GM12865 (cell line): ENCODE results near the gene TSKS.

Source experiments
- DNase-seq: peaks from one replicate; pipeline ENCODE4 v3.0.0; 2010; ENCODE audit warnings: low read depth
- H3K4me3 ChIP-seq: 2 replicates; pipeline ENCODE4 v1.5.1; 2011; ENCODE audit warnings: mild to moderate bottlenecking, low read depth, low read length, control low read depth
- TF ChIP-seq, protein P1 (sequence below): IDR thresholded peaks from 2 replicates; pipeline ENCODE4 v1.5.1; 2011; ENCODE audit warnings: low read length, control low read depth, low read depth, inconsistent platforms; ENCODE audit not compliant: insufficient read depth; ENCODE audit errors: missing control alignments

The TSKS gene

DNA sequence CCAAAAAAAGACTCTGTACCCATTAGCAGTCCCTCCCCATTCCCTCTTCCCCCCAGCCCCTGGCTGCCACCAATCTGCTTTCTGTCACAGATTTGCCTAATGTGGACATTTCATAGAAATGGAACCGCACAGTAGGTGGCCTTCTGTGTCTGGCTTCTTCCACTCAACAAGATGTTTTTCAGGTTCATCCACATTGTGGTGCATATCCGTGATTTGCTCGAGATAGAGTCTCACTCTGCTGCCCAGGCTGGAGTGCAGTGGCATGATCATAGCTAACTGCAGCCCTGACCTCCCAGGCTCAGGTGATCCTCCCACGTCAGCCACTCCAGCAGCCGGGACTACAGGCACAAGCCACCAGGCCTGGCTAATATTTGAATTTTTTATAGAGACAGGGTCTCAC, 24.6 kb upstream of the TSKS start:
- H3K4me3 ChIP-seq: no peak overlapping the region
- TF ChIP-seq, protein P1, sequence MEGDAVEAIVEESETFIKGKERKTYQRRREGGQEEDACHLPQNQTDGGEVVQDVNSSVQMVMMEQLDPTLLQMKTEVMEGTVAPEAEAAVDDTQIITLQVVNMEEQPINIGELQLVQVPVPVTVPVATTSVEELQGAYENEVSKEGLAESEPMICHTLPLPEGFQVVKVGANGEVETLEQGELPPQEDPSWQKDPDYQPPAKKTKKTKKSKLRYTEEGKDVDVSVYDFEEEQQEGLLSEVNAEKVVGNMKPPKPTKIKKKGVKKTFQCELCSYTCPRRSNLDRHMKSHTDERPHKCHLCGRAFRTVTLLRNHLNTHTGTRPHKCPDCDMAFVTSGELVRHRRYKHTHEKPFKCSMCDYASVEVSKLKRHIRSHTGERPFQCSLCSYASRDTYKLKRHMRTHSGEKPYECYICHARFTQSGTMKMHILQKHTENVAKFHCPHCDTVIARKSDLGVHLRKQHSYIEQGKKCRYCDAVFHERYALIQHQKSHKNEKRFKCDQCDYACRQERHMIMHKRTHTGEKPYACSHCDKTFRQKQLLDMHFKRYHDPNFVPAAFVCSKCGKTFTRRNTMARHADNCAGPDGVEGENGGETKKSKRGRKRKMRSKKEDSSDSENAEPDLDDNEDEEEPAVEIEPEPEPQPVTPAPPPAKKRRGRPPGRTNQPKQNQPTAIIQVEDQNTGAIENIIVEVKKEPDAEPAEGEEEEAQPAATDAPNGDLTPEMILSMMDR: no peak
- no peak for DNase-seq

DNA sequence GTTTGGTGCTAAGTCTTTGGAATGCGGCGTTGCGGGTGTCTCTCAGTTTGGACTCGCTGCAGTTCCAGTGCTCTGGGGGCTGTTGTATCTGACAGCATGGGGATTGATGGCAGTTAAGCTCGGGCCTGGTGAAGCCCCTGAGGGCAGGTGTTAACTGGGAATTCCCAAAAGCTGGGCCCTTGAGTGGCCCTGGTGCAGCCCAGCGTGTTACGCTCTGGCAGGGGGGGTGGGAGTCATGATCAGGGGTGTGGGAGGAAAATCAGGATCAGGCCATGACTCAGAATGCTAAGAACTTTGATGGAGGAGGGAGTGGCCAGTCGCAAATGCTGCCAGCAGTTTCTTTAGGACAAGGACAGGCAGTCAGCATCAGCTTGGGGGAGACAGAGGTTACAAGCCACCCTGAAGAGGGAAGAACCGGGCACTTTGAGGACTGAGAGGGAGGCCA, 23.3 kb upstream of the TSKS start:
- no peak overlapping the region for H3K4me3 ChIP-seq
- TF ChIP-seq, protein P1: no peak
- no peak for DNase-seq

DNA sequence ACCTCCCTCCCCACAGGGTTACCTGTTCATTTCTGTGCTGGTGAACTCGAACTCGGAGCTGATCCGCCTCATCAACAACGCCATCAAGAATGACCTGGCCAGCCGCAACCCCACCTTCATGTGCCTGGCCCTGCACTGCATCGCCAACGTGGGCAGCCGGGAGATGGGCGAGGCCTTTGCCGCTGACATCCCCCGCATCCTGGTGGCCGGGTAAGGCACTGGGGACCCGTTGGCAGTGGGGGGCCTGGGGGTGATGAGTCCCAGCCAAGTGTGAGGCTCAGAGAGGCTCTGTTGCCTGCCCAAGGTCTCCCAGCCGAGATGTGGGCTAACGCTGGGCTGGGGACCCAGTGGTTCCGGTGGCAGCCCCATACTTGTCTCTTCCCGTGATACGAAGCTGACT, 19.4 kb upstream of the TSKS start:
- no peak overlapping the region for H3K4me3 ChIP-seq
- TF ChIP-seq, protein P1: no peak
- no peak for DNase-seq

DNA sequence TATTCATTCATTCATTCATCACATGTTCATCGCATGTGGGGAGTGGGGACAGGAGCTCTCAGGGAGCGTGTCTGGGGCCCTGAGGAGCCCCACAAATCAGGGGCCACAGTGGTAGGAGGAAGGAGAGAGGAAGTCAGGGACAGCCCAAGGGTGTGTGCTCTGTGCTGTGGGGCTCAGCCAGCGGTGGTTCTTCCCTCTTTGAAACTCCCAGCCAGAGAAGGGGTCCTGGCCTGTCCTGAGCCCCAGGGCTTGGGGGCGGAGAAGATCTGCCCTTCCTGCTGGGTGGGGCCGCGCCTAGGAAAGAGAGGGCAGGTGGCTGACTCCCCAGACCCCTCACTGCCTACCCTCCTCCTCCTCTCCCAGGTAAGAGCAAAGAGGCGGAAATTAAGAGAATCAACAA, 18.3 kb upstream of the TSKS start:
- TF ChIP-seq, protein P1: no peak
- DNase-seq: no peak
- H3K4me3 ChIP-seq: no peak overlapping the region

DNA sequence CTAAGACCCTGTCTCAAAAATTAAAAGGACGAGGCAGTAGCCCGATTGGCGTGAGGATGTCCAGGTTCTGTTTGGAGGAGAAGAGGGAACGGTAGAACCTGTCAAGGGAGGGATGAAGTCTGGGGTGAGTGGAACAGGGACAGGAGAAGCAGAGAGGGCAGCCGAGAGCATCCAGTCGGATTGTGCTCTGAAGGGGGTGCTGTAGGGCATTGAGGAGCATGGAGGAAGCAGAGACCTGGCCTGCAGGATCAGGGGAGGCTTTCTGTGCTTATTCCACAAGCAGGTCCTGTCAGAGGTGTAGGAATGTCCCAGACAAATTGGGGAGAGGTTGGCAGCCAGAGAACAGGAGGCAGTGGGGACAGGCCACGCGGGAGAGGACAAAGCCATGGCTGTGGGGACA, 17.8 kb upstream of the TSKS start:
- H3K4me3 ChIP-seq: no peak overlapping the region
- TF ChIP-seq, protein P1: no peak
- DNase-seq: no peak

DNA sequence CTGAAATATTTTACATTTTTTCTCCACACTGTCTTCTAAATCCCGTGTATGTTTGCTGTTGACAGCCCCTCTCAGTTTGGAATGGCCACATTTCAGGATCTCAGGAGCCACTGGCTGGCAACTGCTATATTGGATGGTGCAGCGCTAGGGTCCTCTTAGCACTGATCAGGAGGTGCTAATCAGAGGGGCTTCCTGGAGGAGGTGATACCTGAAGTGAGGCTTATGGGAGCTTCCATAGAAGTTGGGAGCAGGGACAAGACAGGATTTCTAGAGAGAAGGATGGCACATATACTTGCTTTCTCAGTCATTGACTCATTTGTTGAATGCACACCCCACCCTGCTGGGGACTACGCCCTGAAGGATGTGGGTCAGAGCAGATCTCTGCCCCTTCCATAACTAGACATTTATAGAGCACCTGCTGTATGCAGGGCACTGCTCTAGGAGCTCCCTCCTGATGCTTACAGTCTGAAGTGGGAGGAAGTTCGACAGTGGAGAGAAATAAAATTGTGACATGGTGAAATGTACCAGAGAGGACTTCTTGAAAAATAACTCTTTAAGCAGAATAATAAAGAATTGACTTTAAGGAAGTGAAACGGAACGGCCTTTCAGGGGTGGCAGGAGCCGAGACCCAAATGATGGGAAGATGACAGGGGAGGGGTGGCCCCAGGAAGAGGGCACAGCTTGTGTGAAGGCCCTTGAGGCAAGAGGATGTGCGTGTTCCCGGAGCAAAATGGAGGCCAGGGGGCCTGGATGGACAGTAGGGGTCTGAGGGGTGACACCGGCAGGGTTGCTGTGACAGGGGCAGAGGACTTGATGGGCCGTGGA, 16.8 kb upstream of the TSKS start:
- H3K4me3 ChIP-seq: no peak overlapping the region
- TF ChIP-seq, protein P1: no peak
- peak; percentile 40 for DNase-seq

DNA sequence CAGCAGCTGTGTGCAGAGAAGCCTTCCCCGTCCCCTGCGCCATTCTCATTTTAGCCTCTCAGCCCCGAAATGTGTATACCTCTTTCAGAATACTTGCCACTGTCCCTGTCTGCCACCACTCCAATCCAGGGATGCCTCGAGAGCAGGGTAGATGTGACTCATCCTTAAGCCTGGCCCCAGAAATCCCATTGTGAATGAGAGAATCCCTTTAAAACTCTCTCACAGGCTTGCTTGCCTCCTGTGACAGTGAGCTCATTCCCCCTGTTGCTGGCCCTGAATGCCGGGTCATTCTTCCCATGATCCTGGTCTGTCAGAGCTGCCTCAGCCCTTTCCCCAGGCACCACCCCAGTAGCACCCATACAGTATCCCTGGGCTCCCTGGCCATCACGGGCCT, 13.3 kb upstream of the TSKS start:
- TF ChIP-seq, protein P1: no peak
- no peak for DNase-seq
- no peak overlapping the region for H3K4me3 ChIP-seq
